ENCODE data around the gene OXCT2. TPM values are rescaled to one million over a fixed set of nuclear protein-coding genes. Genes with fewer than 3 reads are reported as not detected.

OXCT2 gene
- 0.30 and 1.2 TPM in 2 replicates for total RNA-seq

DNA sequence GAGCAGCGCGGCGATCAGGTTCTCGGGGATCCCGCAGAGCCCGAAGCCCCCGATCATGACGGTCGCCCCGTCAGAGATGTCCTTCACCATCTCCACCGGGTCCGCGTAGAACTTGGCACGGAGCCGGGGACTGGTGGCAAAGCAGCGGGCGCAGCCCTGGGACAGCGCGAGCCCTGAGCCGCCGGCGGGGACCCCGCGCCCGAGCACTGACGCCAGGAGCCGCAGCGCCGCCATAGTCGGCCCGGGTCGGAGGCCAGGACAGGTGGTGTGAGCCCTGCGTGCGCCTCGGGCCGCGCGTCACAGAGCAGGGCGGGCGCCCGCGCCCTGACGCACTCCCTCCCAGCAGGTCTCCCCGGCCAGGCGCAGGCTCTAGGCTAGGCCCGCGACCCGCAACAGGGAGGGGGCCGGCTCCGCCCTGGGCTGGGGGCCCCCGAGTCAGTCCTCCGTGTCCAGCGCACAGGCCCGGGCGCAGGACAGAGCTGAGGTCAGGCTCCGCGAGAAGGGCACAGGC is at the start of gene OXCT2:
Gene OXCT2, minus strand, starts transcription at position 327 of the 511 bp plus-strand sequence. Its CDS starts 93 bp downstream, at position 234.

DNA sequence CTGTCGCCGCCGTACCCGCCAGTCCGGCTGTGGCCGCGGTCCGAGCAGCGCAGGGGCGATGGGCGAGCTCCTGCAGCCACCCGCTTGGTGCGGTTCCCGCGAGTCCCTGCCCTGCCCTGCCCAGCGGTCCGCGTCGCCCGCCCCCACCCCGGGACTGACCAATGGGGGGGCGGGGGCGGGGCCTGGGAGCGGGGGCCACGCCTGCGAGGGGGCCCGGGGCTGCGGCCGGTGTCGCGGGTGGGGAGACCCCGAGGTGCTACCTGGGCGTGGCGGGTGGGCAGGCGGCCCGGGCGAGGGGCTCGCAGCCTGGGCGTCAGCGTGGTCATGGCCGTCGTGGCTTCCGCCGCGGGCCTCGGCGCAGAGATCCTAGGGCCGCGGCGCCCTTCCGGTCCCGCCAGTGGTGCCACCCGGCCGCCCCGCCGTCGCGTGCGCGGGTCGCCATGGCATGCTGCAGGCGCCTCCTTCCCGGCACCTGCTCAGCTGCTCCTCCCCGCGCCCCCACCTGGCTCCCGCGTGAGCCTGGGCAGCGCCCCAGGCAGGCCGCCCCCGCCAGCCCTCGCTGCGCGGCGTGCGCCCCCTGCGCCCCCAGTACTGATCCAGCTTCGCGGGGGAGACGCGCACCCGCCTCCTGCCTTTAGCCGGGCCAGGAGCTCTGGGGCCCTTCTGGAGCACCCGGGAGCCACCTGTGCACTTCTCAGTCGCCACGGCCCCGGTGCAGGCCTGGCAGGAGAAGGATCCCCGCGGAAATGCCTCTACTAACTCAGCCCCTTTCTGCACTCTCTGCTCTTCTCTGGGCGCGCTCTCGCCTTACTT is 17.8 kb upstream of the OXCT2 start, which contains the start of gene BMP8B:
Gene BMP8B, minus strand, starts transcription at position 108 of the 813 bp plus-strand sequence. CDS start 380 bp downstream, outside the sequence.

GRCh38 chr1:39738622-39739366 is 32.4 kb downstream of the OXCT2 start, which contains the start of gene PPIE:
TSS of gene PPIE (plus strand) at chr1:39738882. CDS start at chr1:39738901, 19 bp downstream.

Other genes starting within 250 kb of the OXCT2 start
- 200 and 376 TPM in 2 replicates for gene PABPC4, start 194.6 kb downstream of the OXCT2 start, total RNA-seq
- gene HEYL, start 131.7 kb downstream of the OXCT2 start, total RNA-seq: under 0.01 TPM in 1 of 2 replicates, not detected in the other
- not detected in 2 replicates for gene NT5C1A, start 99.2 kb downstream of the OXCT2 start, total RNA-seq
- gene HPCAL4, start 79.9 kb downstream of the OXCT2 start, total RNA-seq: not detected in 2 replicates
- gene PPIE, start 32.5 kb downstream of the OXCT2 start, total RNA-seq: 31.0 and 36.8 TPM in 2 replicates
- not detected in 2 replicates for gene BMP8B, start 17.5 kb upstream of the OXCT2 start, total RNA-seq
- 27.3 and 40.2 TPM in 2 replicates for gene TRIT1, start 112.2 kb upstream of the OXCT2 start, total RNA-seq
- 1.3 and 2.1 TPM in 2 replicates for gene MYCL, start 130.6 kb upstream of the OXCT2 start, total RNA-seq
- gene MFSD2A, start 183.8 kb upstream of the OXCT2 start, total RNA-seq: 13.4 and 17.9 TPM in 2 replicates